Endothelial cell of umbilical vein (primary cell): ENCODE measurements around the gene C3orf52.

Experiments
- FOS ChIP-seq: IDR thresholded peaks from 2 replicates; pipeline ENCODE4 v1.6.1; 2011; ENCODE audit warnings: mild to moderate bottlenecking, low read length, moderate library complexity, borderline replicate concordance; ENCODE audit not compliant: insufficient read depth
- JUN ChIP-seq: IDR thresholded peaks from 2 replicates; pipeline ENCODE4 v1.6.1; 2011; ENCODE audit warnings: borderline replicate concordance, low read depth; ENCODE audit not compliant: insufficient read length, insufficient read depth
- TF ChIP-seq, protein P1 (sequence below), 2 donors: IDR thresholded peaks; 1 replicate in 1 of 2; 2 replicates in 1 of 2; pipeline ENCODE4 v1.5.1; 2011; ENCODE audit warnings: low read length in 2 of 2, mild to moderate bottlenecking in 2 of 2, moderate library complexity in 2 of 2, control low read depth in 1 of 2, inconsistent platforms in 1 of 2, low read depth in 1 of 2; ENCODE audit not compliant: insufficient read depth in 1 of 2; ENCODE audit errors: extremely low read depth in 1 of 2
- TF ChIP-seq, protein P2 (sequence below): IDR thresholded peaks from 2 replicates; pipeline ENCODE4 v1.6.1; 2011; ENCODE audit not compliant: insufficient read depth, insufficient read length

DNA sequence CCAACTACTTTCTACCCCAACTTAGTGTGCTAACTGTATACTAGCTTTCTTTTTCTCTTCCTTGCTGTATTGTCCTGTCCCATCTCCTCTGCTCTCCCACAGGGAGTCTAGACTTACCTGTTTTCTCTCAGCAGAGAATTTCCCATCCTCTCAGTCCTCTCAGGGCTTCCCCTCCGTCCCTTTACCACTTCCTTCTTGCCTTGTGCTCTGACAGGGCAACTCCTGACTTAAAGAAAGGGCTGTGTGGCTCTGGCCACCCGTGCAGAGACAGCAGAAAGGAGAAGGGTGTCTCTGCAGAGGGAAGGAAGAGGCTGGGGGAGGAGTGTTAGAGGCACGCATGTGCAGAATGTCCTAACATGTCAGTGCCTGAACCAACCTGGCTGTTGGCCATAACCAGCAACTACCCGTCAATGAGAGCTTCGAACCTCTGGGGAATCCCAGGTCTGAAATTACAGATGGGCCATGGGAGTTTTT lies 46.8 kb downstream of the C3orf52 start, which contains the start of gene GCSAM:
- TF ChIP-seq, protein P1, sequence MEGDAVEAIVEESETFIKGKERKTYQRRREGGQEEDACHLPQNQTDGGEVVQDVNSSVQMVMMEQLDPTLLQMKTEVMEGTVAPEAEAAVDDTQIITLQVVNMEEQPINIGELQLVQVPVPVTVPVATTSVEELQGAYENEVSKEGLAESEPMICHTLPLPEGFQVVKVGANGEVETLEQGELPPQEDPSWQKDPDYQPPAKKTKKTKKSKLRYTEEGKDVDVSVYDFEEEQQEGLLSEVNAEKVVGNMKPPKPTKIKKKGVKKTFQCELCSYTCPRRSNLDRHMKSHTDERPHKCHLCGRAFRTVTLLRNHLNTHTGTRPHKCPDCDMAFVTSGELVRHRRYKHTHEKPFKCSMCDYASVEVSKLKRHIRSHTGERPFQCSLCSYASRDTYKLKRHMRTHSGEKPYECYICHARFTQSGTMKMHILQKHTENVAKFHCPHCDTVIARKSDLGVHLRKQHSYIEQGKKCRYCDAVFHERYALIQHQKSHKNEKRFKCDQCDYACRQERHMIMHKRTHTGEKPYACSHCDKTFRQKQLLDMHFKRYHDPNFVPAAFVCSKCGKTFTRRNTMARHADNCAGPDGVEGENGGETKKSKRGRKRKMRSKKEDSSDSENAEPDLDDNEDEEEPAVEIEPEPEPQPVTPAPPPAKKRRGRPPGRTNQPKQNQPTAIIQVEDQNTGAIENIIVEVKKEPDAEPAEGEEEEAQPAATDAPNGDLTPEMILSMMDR (IDR thresholded peaks at IDR 0.05; ENCODE audit: extremely low read depth in 1 of 2, insufficient read depth in 1 of 2, low read depth in 1 of 2, low read length in 2 of 2) = no peak
- TF ChIP-seq FOS (no peak), JUN (no peak)
- TF ChIP-seq, protein P2, sequence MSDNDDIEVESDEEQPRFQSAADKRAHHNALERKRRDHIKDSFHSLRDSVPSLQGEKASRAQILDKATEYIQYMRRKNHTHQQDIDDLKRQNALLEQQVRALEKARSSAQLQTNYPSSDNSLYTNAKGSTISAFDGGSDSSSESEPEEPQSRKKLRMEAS = no peak
